RCC 7860 (cell line): ENCODE results near the gene TRIM52.
A peak's percentile ranks its signal among the peaks of the same experiment; 100 is the strongest.
"Not testable (repeated sequence)": the region's sequence is repeated elsewhere in the genome, so short reads cannot be mapped to it uniquely, and the experiment has no call there.

ENCODE experiments used
- DNase-seq: peaks from one replicate; pipeline ENCODE4 v3.0.0-alpha.2; 2015; ENCODE audit warnings: low spot score
- FAIRE-seq: peaks from 2 replicates; lab custom pipeline; 2012; peaks lifted over from hg19 to GRCh38; lab: Jason Lieb, UNC

TRIM52 gene

GRCh38 chr5:181217111-181217802 is 43.7 kb downstream of the TRIM52 start:
- DNase-seq, result peak; percentile 43

GRCh38 chr5:181215997-181216989 is 44.6 kb downstream of the TRIM52 start:
- no peak for FAIRE-seq
- no peak for DNase-seq

More at GRCh38 chr5:181217111-181217802, 43.7 kb downstream of the TRIM52 start:
- no peak for FAIRE-seq

GRCh38 chr5:181214249-181214648 is 46.7 kb downstream of the TRIM52 start:
- not testable (repeated sequence) for FAIRE-seq

GRCh38 chr5:181212934-181213333 is 48.0 kb downstream of the TRIM52 start:
- no peak for DNase-seq
- FAIRE-seq, result no peak

More at GRCh38 chr5:181214249-181214648, 46.7 kb downstream of the TRIM52 start:
- not testable (repeated sequence) for DNase-seq

- FAIRE-seq, result no peak
These were observed 48.9 kb downstream of the TRIM52 start for GRCh38 chr5:181212080-181212479.

GRCh38 chr5:181211208-181211607 is 49.7 kb downstream of the TRIM52 start:
- no peak for FAIRE-seq

More at GRCh38 chr5:181212080-181212479, 48.9 kb downstream of the TRIM52 start:
- no peak for DNase-seq

GRCh38 chr5:181210698-181211097 is 50.2 kb downstream of the TRIM52 start:
- DNase-seq, FAIRE-seq: not testable (repeated sequence)

More at GRCh38 chr5:181211208-181211607, 49.7 kb downstream of the TRIM52 start:
- no peak for DNase-seq

- DNase-seq, FAIRE-seq: not testable (repeated sequence)
These were observed 50.8 kb downstream of the TRIM52 start for GRCh38 chr5:181210148-181210547.

- FAIRE-seq, DNase-seq: not testable (repeated sequence)
These were observed 51.9 kb downstream of the TRIM52 start for GRCh38 chr5:181209006-181209405.

GRCh38 chr5:181207960-181208253 is 53.0 kb downstream of the TRIM52 start:
- no peak for FAIRE-seq
- DNase-seq, result no peak

GRCh38 chr5:181207214-181207959 is 53.6 kb downstream of the TRIM52 start:
- FAIRE-seq (peak; percentile 79), DNase-seq (peak; percentile 97)

- FAIRE-seq (no peak), DNase-seq (no peak)
These were observed 54.9 kb downstream of the TRIM52 start for GRCh38 chr5:181205761-181206649.
